Measurements from ENCODE around the gene EXOC6B.

The EXOC6B gene

DNA sequence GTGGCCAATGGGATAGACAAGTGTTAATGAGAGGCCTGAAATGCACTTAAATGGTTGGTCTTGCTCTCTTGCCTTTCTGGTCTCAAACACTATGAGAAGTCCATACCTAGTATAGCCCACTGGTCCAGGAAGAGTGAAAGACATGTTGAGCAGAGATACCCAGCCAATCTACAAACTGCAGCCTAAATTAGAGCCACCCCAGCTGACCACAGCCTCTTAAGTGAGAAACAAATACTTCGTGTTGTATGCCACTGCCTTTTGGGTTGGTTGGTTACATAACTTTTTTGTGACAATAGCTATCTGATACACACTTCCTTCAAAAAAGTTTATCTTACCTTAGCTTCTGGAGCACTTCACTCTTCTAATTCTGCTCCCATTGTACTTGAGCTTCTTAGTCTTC lies 8.8 kb upstream of the EXOC6B start:
- no peak for DNase-seq
- in situ Hi-C loops (cut with MboI; ENCODE audit: low pct_unique_long_range_greater_than_20kb, low sequenced_read_pairs), result no loop called here

DNA sequence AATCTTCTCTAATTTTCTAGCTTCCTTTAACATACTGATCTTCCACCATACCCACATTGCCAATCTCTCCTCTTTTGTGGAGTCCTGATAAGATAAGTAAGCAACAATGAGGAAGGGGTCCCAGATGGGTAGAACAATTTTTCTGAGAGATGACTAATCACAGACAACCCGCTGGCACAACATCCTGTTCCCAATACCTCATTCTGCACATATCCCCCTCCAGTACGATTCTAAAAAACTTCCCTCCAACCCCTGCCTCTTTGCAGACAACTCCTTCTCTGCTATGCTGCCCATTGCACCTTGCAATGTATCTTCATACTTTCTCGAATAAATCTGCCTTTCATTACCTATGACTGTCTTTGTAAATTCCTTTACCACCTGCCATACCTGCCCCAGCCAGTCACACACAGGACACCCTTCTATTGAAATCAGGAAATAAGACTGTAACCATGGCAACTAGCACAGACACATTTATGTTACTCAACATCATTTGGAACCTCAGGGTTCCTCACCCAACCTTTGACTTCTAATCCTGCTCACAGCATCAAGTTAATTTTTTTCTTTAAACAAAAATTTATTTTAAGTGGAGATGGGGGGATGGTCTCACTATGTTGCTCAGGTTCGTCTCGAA lies 7.4 kb upstream of the EXOC6B start:
- DNase-seq, result peak; percentile 17
- in situ Hi-C loops (cut with MboI; ENCODE audit: low pct_unique_long_range_greater_than_20kb, low sequenced_read_pairs), result no loop called here

DNA sequence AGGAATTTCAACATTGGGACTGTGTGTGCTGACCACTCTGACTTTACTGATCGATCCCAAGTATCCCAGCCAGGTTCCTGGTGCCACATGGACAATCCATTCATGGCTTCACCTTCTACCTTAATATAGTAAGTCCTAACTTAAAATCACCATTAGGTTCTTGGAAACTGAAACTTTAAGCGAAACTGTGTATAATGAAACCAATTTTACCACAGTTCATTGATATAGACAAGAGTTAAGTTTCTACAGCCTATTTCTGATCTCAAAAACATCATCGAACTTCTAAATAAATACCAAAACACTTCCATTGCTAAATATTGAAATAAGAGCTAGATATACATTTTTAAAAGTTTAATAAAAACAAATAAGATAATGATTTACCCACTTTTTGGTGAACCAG lies 4.4 kb upstream of the EXOC6B start:
- DNase-seq, result no peak
- in situ Hi-C loops (cut with MboI; ENCODE audit: low pct_unique_long_range_greater_than_20kb, low sequenced_read_pairs), result no loop called here

DNA sequence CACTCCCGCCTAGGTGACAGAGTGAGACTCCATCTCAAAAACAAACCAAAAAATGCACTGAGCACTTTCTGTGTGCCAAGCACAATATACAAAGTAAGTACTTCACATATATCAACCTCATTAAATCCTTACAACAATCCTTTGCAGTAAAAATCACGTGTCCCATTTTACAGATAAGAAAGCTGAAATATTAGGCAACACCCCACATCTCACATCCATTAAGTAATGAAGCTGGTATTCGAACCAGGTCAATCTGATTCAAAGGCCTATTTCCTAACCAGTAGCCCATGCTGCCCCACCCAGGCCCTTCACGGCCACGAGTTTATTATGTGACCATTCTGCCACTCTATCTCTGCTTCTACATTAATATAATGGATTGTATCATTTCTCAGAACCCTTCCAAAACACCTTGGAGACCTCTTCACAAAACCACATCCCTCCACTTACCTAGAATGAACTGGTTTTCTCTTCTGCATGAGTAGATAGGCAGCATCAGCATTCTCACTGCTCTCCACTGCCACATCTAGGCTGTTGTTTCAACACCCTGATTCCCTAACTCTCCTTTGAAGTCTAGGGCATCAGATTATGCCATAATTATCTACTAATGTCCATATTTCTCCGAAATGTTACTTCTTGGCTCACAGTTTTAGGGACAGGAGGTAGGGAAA lies 3.1 kb upstream of the EXOC6B start:
- DNase-seq, result no peak
- in situ Hi-C loops (cut with MboI; ENCODE audit: low pct_unique_long_range_greater_than_20kb, low sequenced_read_pairs), result no loop called here

DNA sequence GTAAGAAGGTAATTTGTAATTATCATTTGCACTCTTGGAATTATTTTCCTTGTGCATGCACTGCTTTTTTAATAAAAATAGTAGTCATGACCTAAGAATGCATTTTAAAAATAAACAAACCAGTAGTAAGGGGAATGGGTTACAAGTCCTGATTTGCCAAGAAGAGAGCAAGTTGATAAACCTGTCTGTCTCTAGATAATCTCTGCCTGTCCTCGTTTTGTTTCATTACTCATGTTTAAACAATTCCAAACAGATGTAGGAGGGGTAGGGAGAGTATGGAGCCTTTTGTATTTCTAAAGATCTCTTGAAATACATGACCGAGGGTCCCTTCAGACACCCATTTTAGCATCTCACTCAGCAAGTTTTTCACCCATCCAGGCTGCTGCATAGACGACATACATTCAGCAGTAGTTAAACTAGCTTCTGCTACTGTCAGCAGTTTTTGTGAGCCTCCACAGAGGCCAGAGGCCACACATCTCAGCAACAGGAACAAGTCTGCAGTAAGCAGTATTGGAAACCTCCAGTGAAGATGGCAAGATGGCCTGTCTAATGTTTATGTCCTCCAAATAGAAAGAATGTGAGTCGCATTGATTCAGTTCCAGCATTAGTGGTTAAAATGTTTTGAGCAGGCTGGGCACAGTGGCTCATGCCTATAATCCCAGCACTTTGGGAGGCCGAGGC lies 2.3 kb upstream of the EXOC6B start:
- in situ Hi-C loops (cut with MboI; ENCODE audit: low pct_unique_long_range_greater_than_20kb, low sequenced_read_pairs), result no loop called here
- DNase-seq, result no peak

DNA sequence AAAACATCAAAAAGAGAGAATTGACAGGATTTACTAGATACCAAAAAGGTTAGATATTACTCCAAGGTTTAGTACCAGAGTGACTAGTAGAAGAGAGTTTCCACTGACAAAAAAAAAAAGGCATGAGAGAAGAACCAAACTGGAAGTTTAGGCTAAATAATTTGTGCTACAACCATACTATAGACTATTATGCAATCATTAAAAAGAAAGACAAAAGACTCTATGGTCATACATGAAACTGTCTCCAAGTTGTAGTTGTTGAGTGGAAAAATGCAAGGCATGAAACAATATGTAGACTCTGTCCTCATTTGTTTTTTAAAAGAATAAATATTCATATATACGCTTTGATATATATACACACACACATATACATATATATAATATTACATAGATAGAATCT lies 1.7 kb upstream of the EXOC6B start:
- DNase-seq, result no peak
- in situ Hi-C loops (cut with MboI; ENCODE audit: low pct_unique_long_range_greater_than_20kb, low sequenced_read_pairs), result no loop called here

DNA sequence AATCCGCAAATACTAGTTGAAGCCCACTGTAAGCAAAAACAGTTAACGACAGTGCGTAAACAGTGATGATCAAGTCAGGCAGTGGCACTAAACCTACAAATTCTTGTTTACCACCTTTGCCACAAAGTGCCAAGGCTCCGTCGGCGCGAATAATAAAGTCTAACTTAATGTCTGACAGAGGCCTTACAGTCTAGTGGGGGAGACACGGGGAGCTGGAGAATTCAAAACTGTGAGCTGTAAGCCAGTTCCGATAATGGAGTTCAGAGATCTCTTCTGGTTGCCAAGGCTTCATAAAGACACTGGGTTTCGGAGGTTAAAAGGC lies 284 bp upstream of the EXOC6B start:
- in situ Hi-C loops (cut with MboI; ENCODE audit: low pct_unique_long_range_greater_than_20kb, low sequenced_read_pairs), result no loop called here
- no peak for DNase-seq

DNA sequence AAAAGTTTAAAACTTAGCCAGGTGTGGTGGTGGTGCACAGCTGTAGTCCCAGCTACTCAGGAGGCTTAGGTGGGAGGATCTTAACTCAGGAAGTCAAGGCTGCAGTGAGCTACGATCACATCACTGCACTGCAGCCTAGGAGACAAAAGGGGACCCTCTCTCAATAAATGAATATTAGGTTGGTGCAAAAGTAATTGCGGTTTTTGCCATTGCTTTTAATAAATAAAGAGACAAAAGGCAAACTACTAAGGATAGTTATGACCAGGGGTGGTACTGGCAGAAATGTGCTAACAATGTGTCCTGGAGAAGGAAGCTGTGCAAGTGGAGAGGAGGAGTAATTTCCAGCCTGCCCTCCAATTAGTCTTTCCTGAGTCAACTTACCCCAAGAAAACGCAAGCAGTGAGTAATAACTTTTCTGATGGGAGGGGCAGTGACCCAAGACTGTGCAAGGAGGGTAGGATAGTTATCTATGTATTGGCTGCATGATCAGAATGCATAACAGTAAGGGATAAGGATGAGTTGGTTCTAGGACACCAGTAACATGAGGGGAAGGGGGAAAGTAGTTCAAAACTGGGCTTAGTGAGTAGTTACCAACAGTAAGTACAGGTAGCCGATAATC lies 1.5 kb downstream of the EXOC6B start:
- DNase-seq, result peak; percentile 11
- in situ Hi-C loops (cut with MboI; ENCODE audit: low pct_unique_long_range_greater_than_20kb, low sequenced_read_pairs), result no loop called here

DNA sequence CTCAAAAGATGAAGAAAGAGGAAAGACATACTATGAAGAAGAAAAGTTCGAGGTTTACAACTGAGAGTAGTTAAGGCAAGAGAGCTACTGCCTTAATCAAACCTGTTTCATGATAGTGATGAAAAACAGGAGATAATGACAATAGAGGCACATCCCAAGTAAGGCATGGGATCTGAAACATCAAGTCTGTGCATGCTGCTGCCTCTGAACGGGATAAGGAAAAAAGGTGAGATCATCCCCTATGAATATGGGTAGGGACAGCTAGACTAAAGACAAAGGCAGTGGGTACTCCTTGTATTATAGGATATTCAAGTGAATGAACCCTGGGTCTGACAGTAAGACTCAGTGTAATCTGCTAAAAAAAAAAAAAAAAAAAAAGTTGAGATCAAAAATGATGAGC lies 3.0 kb downstream of the EXOC6B start:
- no peak for DNase-seq
- in situ Hi-C loops (cut with MboI; ENCODE audit: low pct_unique_long_range_greater_than_20kb, low sequenced_read_pairs), result no loop called here

DNA sequence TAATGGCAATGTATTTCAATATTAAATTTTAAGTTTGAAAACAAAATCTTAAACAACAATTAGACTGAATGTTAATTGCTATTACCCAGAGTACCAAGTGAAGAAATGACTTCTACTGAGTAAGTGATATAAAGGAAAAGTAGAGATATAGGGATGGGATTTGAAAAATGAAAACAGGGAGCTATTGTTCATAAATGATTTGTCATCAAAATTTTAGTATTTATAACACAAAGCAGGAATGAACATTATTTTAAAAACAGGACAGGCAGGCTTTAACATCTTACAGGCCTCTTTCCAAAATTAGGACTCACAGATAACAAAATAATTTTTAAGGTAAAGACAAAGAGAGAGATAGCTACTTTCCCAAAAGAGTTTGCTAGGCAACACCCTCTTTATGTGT lies 3.9 kb downstream of the EXOC6B start:
- in situ Hi-C loops (cut with MboI; ENCODE audit: low pct_unique_long_range_greater_than_20kb, low sequenced_read_pairs), result no loop called here

DNA sequence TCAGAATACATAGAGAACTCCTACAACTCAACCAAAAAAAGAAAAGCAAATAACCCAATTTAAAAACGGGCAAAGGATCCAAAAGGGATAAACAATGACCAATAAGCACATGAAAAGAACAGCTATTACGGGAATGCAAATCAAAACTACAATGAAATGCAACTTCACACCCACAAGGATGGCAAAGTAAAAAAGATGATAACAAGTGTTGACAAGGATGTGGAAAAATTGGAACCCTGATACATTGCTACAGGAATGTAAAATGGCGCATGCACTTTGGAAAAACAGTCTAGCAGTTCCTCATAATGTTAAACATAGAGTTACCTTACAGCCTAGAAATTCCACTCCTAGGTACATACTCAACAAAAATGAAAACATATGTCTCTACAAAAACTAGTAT lies 4.7 kb downstream of the EXOC6B start:
- in situ Hi-C loops (cut with MboI; ENCODE audit: low pct_unique_long_range_greater_than_20kb, low sequenced_read_pairs), result no loop called here
- no peak for DNase-seq

More for the DNA sequence above, 3.9 kb downstream of the EXOC6B start:
- DNase-seq, result no peak

DNA sequence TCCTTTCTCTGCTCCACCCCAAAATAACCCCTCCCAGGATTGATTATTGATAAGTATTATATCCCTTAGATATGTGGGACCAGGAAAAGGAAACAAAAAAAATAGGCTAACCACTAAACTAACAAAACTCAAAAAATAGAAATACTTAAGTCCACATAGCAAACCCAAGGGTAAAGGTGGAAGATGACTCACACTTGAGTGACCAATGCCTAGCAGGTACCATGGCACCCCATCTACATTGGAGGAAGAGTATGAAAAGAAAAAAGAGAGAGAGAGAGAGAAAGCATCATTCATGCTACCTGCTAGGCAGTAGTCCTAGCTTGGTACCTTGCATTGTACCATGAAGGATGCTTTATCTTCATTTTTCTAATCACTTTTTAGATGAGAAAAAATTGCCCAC lies 6.3 kb downstream of the EXOC6B start:
- in situ Hi-C loops (cut with MboI; ENCODE audit: low pct_unique_long_range_greater_than_20kb, low sequenced_read_pairs), result no loop called here
- DNase-seq, result no peak

DNA sequence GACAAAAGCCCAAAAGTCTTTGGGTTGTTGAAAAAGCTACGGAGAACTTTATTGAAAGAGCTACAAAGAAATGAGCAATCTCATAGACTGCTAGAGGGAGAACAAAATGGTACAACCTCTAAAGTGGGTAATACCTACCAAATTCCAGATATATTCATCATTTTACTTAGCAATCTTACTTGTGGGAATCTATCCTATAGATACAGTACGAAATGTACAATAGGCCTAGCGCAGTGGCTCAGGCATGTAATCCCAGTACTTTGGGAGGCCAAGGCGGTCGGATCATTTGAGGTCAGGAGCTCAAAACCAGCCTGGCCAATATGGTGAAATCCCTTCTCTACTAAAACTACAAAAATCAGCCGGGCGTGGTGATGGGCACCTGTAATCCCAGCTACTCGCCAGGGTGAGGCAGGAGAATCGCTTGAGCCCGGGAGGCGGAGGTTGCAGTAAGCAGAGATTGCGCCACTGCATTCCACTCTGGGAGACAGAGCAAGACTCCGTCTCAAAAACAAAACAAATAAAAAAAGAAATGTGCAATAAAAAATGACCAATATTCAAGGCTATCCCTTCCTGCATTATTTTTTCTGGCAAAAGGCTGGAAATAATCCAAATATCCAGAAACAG lies 10.1 kb downstream of the EXOC6B start:
- no peak for DNase-seq
- in situ Hi-C loops (cut with MboI; ENCODE audit: low pct_unique_long_range_greater_than_20kb, low sequenced_read_pairs), result no loop called here

DNA sequence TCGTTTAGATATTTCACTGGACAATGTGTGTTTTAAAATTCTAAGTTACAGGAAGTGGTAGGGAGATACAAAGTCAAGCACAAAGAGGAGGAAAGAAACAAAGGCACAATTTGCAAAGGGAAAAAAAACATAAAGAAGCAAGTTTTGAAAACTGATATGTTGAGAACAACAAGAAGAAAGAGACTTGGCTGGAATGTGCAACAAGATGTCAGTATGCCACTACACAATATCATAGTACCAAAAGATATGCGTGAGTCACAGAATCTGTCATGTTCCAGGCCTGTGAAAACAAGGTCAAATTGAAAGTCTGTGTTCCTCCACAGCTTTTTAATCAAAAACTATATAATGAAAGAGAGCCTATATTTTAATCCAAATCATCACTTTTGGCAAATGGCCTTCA lies 12.0 kb downstream of the EXOC6B start:
- in situ Hi-C loops (cut with MboI; ENCODE audit: low pct_unique_long_range_greater_than_20kb, low sequenced_read_pairs), result no loop called here
- no peak for DNase-seq

DNA sequence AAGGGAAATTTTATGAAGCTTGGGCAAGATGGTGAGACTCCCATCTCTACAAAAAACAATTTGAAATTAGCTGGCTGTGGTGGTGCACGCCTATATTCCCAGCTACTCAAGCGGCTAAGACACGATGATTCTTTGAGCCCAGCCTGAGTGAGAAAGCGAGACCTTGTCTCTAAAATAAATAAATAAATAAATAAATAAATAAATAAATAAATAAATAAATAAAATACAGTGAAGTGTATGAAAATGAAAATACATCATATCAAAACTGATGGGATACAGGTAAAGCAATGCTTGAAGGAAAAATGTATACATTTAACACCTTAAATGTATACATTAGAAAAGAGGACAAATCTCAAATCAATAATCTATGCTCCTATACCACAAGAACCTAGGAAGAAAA lies 15.7 kb downstream of the EXOC6B start:
- DNase-seq, result no peak
- in situ Hi-C loops (cut with MboI; ENCODE audit: low pct_unique_long_range_greater_than_20kb, low sequenced_read_pairs), result no loop called here

DNA sequence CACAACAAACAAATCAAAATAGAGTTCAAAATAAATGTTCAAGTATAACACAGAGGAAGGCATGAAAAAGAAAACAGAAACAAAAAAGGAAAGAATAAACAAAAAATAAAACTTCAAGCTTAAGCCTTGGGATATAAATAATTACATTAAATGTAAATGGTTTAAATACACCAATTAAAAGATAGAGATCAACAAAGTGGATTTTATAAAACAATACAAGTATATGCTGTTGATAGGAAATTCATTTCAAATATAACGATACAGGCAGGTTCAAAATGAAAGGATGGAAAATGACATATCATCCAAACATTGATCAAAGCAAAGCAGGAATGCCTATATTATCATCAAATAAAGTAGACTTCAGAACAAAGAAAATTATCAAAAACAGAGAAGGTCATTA lies 16.7 kb downstream of the EXOC6B start:
- in situ Hi-C loops (cut with MboI; ENCODE audit: low pct_unique_long_range_greater_than_20kb, low sequenced_read_pairs), result no loop called here
- no peak for DNase-seq

DNA sequence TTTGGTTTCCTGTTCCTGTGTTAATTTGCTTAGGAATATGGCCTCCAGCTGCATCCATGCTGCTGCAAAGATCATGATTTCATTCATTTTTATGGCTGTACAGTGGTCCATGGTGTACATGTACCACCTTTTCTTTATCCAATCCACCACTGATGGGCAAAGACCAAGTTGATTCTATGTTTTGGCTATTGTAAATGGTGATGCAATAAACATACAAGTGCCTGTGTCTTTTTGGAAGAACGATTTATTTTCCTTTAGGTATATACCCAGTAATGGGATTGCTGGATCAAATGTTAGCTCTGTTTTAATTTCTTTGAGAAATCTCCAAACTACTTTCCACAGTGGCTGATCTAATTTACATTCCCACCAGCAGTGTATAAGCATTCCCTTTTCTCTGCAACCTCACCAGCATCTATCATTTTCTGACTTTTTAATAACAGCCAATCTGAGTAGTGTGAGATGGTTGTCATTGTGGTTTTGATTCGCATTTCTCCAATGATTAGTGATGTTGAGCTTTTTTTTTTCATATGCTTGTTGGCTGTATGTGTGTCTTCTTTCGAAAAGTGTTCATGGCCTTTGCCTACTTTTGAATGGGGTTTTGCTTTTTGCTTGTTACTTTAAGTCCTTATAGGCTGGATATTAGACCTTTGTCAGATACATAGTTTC lies 19.4 kb downstream of the EXOC6B start:
- in situ Hi-C loops (cut with MboI; ENCODE audit: low pct_unique_long_range_greater_than_20kb, low sequenced_read_pairs), result no loop called here
- no peak for DNase-seq

DNA sequence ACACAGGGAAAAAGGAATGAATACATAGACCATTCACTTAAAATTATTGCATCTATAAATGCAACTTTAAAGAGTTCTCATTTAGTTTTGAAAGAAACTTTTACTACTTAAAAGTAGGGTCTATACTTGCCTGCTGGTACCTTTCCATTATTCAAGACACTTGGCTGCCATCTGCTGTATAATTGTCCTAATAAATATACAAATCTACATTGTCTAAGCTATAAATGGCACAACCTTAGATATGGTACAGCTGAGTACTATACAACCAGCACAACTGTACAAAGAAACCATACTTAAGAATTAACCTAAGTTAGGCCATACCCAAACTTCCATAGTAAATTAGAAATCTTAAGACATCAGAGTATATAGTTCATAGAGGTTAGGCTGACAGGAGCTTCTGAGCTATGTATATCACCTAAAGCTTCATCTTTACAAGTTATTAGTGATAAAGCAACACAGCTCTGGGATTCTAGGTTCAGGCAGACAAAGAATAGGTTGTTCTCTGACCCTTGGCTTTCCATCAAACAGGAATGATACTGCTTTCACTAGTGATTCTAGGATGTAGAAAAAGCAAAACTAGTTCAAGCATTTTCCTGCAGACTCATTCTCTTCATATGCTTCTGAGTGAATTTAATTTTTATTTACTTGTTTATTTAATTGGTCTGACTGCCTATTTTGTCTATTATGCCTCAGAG lies 22.1 kb downstream of the EXOC6B start:
- DNase-seq, result no peak
- in situ Hi-C loops (cut with MboI; ENCODE audit: low pct_unique_long_range_greater_than_20kb, low sequenced_read_pairs), result no loop called here

DNA sequence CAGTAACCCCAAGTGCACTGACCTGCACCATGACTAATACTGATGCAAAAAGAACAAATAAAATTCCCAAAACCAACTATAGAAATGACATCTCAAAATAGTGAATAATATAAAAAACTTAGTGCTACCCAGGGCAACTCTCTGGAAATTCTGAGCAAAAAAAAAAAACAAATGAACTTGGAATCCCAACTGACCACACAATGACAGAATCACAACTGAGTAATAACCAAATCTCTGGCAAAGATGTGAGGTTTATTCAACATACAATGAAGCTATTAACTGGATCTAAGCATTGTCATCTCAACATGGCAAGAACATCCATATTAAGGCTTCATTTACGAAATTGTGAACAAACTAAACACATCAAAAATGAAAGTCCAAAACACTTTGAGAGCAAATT lies 22.7 kb downstream of the EXOC6B start:
- in situ Hi-C loops (cut with MboI; ENCODE audit: low pct_unique_long_range_greater_than_20kb, low sequenced_read_pairs), result no loop called here

More for the DNA sequence above, 22.7 kb downstream of the EXOC6B start:
- DNase-seq, result no peak

All from KBM-7 (cell line).